HEK293 (cell line): Measurements from ENCODE around the gene STARD13.

Source experiments
- CTCF ChIA-PET: fragments of 350-600 bp; formaldehyde crosslinking; extraction: SDS; loops from one replicate; lab custom pipeline; 2021; ENCODE audit warnings: antibody characterized with exemption; lab: Yijun Ruan, JAX
- POLR2A ChIA-PET: fragments of 300-600 bp; formaldehyde crosslinking; extraction: SDS; loops from one replicate; lab custom pipeline; 2020; ENCODE audit warnings: antibody characterized with exemption, inconsistent platforms; lab: Yijun Ruan, JAX
- H3K27ac ChIP-seq: fragments of 200-500 bp; sonication (Bioruptor generic); 2 replicates; pipeline ENCODE4 v1.5.1; 2014; ENCODE audit warnings: low read depth, low read length, control low read depth, inconsistent platforms; ENCODE audit errors: extremely low read depth
- H3K36me3 ChIP-seq, 2 experiments: fragments of 200-500 bp in 1 of 2; sonication (Bioruptor generic) in 1 of 2; 1 replicate in 1 of 2; 2 replicates in 1 of 2; pipeline ENCODE4 v1.5.1; 2014 to 2017; ENCODE audit warnings: inconsistent platforms in 2 of 2, low read length in 2 of 2; ENCODE audit not compliant: control insufficient read depth in 2 of 2, insufficient read depth in 1 of 2
- H3K4me1 ChIP-seq: fragments of 200-500 bp; sonication (Bioruptor generic); 2 replicates; pipeline ENCODE4 v1.5.1; 2014; ENCODE audit warnings: mild to moderate bottlenecking, low read length, inconsistent platforms; ENCODE audit not compliant: control insufficient read depth, insufficient read depth
- H3K4me3 ChIP-seq: 2 replicates; pipeline ENCODE4 v1.5.1; 2011; ENCODE audit warnings: low read depth, mild to moderate bottlenecking, control low read depth, low read length, moderate library complexity
- H3K9me3 ChIP-seq: fragments of 200-500 bp; sonication (Bioruptor generic); 2 replicates; pipeline ENCODE4 v1.5.1; 2014; ENCODE audit warnings: low read depth, low read length, inconsistent platforms; ENCODE audit not compliant: control insufficient read depth, insufficient read depth
- BCL11A ChIP-seq: fragments of 450-650 bp; formaldehyde crosslinking; IDR thresholded peaks from 2 replicates; pipeline ENCODE4 v1.5.1; 2016; ENCODE audit warnings: low read depth, missing biosample characterization, missing genetic modification characterization
- FEZF1 ChIP-seq: fragments of 450-650 bp; formaldehyde crosslinking; IDR thresholded peaks from 2 replicates; pipeline ENCODE4 v1.5.1; 2016; ENCODE audit warnings: missing biosample characterization, missing genetic modification characterization
- GLIS1 ChIP-seq: fragments of 450-650 bp; formaldehyde crosslinking; IDR thresholded peaks from 2 replicates; pipeline ENCODE4 v1.5.1; 2016; ENCODE audit warnings: missing biosample characterization, missing genetic modification characterization
- IKZF3 ChIP-seq: fragments of 450-650 bp; IDR thresholded peaks from 2 replicates; pipeline ENCODE4 v1.5.0; 2018; ENCODE audit warnings: missing biosample characterization, mild to moderate bottlenecking, missing genetic modification characterization, moderate library complexity
- MYNN ChIP-seq: fragments of 450-650 bp; formaldehyde crosslinking; IDR thresholded peaks from 2 replicates; pipeline ENCODE4 v1.5.1; 2016; ENCODE audit warnings: missing biosample characterization, missing genetic modification characterization, borderline replicate concordance
- OVOL3 ChIP-seq: fragments of 450-650 bp; formaldehyde crosslinking; IDR thresholded peaks from 2 replicates; pipeline ENCODE4 v1.5.1; 2016; ENCODE audit warnings: missing biosample characterization, missing genetic modification characterization
- PBX3 ChIP-seq: sonication (generic); formaldehyde crosslinking; IDR thresholded peaks from 2 replicates; pipeline ENCODE4 v1.8.1; 2022; ENCODE audit warnings: mild to moderate bottlenecking, moderate library complexity, missing genetic modification reagents
- SP7 ChIP-seq: fragments of 450-650 bp; formaldehyde crosslinking; IDR thresholded peaks from 2 replicates; pipeline ENCODE4 v1.5.1; 2016; ENCODE audit warnings: missing biosample characterization, missing genetic modification characterization
- ZIC2 ChIP-seq: fragments of 450-650 bp; formaldehyde crosslinking; IDR thresholded peaks from 2 replicates; pipeline ENCODE4 v1.5.1; 2016; ENCODE audit warnings: missing biosample characterization, missing genetic modification characterization
- ZNF121 ChIP-seq: fragments of 450-650 bp; formaldehyde crosslinking; IDR thresholded peaks from 2 replicates; pipeline ENCODE4 v1.5.1; 2016; ENCODE audit warnings: missing biosample characterization, missing genetic modification characterization
- ZNF148 ChIP-seq: fragments of 450-650 bp; formaldehyde crosslinking; IDR thresholded peaks from 2 replicates; pipeline ENCODE4 v1.5.0; 2017; ENCODE audit warnings: missing biosample characterization, missing genetic modification characterization, borderline replicate concordance
- ZNF2 ChIP-seq: fragments of 450-650 bp; formaldehyde crosslinking; IDR thresholded peaks from 2 replicates; pipeline ENCODE4 v1.5.1; 2016; ENCODE audit warnings: missing biosample characterization, missing genetic modification characterization
- ZNF24 ChIP-seq: fragments of 450-650 bp; formaldehyde crosslinking; IDR thresholded peaks from 2 replicates; pipeline ENCODE4 v1.5.1; 2016; ENCODE audit warnings: missing biosample characterization, missing genetic modification characterization
- ZNF423 ChIP-seq: fragments of 450-650 bp; formaldehyde crosslinking; IDR thresholded peaks from 2 replicates; pipeline ENCODE4 v1.5.1; 2016; ENCODE audit warnings: missing biosample characterization, missing genetic modification characterization
- ZNF426 ChIP-seq: fragments of 450-650 bp; formaldehyde crosslinking; IDR thresholded peaks from 2 replicates; pipeline ENCODE4 v1.5.1; 2017; ENCODE audit warnings: missing biosample characterization, missing genetic modification characterization, mild to moderate bottlenecking, inconsistent platforms, moderate library complexity
- ZNF473 ChIP-seq: fragments of 450-650 bp; formaldehyde crosslinking; IDR thresholded peaks from 2 replicates; pipeline ENCODE4 v1.5.1; 2017; ENCODE audit warnings: missing biosample characterization, missing genetic modification characterization
- ZNF560 ChIP-seq: fragments of 450-650 bp; formaldehyde crosslinking; IDR thresholded peaks from 2 replicates; pipeline ENCODE4 v1.5.1; 2017; ENCODE audit warnings: missing biosample characterization, missing genetic modification characterization, borderline replicate concordance
- ZNF600 ChIP-seq: fragments of 450-650 bp; formaldehyde crosslinking; IDR thresholded peaks from 2 replicates; pipeline ENCODE4 v1.5.1; 2016; ENCODE audit warnings: missing biosample characterization, missing genetic modification characterization
- ZNF624 ChIP-seq: fragments of 450-650 bp; formaldehyde crosslinking; IDR thresholded peaks from 2 replicates; pipeline ENCODE4 v1.5.1; 2017; ENCODE audit warnings: missing biosample characterization, missing genetic modification characterization
- ZNF629 ChIP-seq: fragments of 450-650 bp; formaldehyde crosslinking; IDR thresholded peaks from 2 replicates; pipeline ENCODE4 v1.5.1; 2017; ENCODE audit warnings: missing biosample characterization, missing genetic modification characterization
- ZSCAN23 ChIP-seq: fragments of 450-650 bp; formaldehyde crosslinking; IDR thresholded peaks from 2 replicates; pipeline ENCODE4 v1.5.1; 2016; ENCODE audit warnings: missing biosample characterization, missing genetic modification characterization
- TF ChIP-seq, protein P1 (sequence below): fragments of 450-650 bp; formaldehyde crosslinking; IDR thresholded peaks from 2 replicates; pipeline ENCODE4 v1.5.1; 2017; ENCODE audit warnings: missing biosample characterization, missing genetic modification characterization
- TF ChIP-seq, protein P2 (sequence below): fragments of 450-650 bp; formaldehyde crosslinking; IDR thresholded peaks from 2 replicates; pipeline ENCODE4 v1.5.1; 2016; ENCODE audit warnings: missing biosample characterization, missing genetic modification characterization
- TF ChIP-seq, protein P3 (sequence below): fragments of 450-650 bp; formaldehyde crosslinking; IDR thresholded peaks from 2 replicates; pipeline ENCODE4 v1.5.1; 2016; ENCODE audit warnings: missing biosample characterization, missing genetic modification characterization

Gene STARD13

GRCh38 chr13:33323801-33324510 lies 38.4 kb upstream of the STARD13 start:
- POLR2A ChIA-PET, result no interaction called here
- H3K4me1 ChIP-seq, result peaks cover 2% of the 10 kb centered on the region; the same call in 1 of the 2 replicates
- no peaks in the 10 kb centered on the region for H3K36me3 ChIP-seq
- H3K4me3 ChIP-seq, result no peak overlapping the region
- H3K27ac ChIP-seq, result no peak overlapping the region
- CTCF ChIA-PET, result interaction anchor here (0.7 kb wide), 1 partner anchor 72 kb away, joined by 3 read pairs; no protein-coding TSS in a partner anchor
- TF ChIP-seq ZNF624 (tag by site-specific recombination) (no peak), PBX3 (no peak), ZNF426 (tag by site-specific recombination) (no peak), FEZF1 (tag by site-specific recombination) (no peak), BCL11A (tag by site-specific recombination) (no peak)
- no peaks in the 10 kb centered on the region for H3K9me3 ChIP-seq

GRCh38 chr13:33322965-33323668 lies 37.6 kb upstream of the STARD13 start:
- no peaks in the 10 kb centered on the region for H3K9me3 ChIP-seq
- H3K4me1 ChIP-seq, result peaks cover 2% of the 10 kb centered on the region; the same call in 1 of the 2 replicates
- H3K27ac ChIP-seq, result no peak overlapping the region
- CTCF ChIA-PET, result interaction anchor here (0.7 kb wide), 1 partner anchor 71 kb away, joined by 3 read pairs; no protein-coding TSS in a partner anchor
- H3K36me3 ChIP-seq, result no peaks in the 10 kb centered on the region
- POLR2A ChIA-PET, result no interaction called here
- no peak overlapping the region for H3K4me3 ChIP-seq
- TF ChIP-seq FEZF1 (tag by site-specific recombination), result peak; percentile 83
- TF ChIP-seq, protein P1, sequence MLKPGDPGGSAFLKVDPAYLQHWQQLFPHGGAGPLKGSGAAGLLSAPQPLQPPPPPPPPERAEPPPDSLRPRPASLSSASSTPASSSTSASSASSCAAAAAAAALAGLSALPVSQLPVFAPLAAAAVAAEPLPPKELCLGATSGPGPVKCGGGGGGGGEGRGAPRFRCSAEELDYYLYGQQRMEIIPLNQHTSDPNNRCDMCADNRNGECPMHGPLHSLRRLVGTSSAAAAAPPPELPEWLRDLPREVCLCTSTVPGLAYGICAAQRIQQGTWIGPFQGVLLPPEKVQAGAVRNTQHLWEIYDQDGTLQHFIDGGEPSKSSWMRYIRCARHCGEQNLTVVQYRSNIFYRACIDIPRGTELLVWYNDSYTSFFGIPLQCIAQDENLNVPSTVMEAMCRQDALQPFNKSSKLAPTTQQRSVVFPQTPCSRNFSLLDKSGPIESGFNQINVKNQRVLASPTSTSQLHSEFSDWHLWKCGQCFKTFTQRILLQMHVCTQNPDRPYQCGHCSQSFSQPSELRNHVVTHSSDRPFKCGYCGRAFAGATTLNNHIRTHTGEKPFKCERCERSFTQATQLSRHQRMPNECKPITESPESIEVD (tag by site-specific recombination), result peak; percentile 66
- TF ChIP-seq ZNF600 (tag by site-specific recombination), result no peak
- 0 out of 2 replicates have a peak, but pooled peaks have one; percentile 14 for TF ChIP-seq ZNF629 (tag by site-specific recombination)
- TF ChIP-seq, protein P2, sequence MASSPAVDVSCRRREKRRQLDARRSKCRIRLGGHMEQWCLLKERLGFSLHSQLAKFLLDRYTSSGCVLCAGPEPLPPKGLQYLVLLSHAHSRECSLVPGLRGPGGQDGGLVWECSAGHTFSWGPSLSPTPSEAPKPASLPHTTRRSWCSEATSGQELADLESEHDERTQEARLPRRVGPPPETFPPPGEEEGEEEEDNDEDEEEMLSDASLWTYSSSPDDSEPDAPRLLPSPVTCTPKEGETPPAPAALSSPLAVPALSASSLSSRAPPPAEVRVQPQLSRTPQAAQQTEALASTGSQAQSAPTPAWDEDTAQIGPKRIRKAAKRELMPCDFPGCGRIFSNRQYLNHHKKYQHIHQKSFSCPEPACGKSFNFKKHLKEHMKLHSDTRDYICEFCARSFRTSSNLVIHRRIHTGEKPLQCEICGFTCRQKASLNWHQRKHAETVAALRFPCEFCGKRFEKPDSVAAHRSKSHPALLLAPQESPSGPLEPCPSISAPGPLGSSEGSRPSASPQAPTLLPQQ, result no peak
- no peak for TF ChIP-seq MYNN (tag by site-specific recombination)
- no peak for TF ChIP-seq ZNF473
- peak; percentile 96 for TF ChIP-seq SP7 (tag by site-specific recombination)
- TF ChIP-seq OVOL3 (tag by site-specific recombination), result no peak
- TF ChIP-seq ZNF560 (tag by site-specific recombination), result no peak
- peak; percentile 49; the same call in 1 of the 2 replicates for TF ChIP-seq ZNF423 (tag by site-specific recombination)
- no peak for TF ChIP-seq ZNF148 (tag by site-specific recombination)
- peak; percentile 57 for TF ChIP-seq ZIC2 (tag by site-specific recombination)
- no peak for TF ChIP-seq ZNF2 (tag by site-specific recombination)
- TF ChIP-seq IKZF3 (tag by site-specific recombination), result peak; percentile 42; the same call in 1 of the 2 replicates
- TF ChIP-seq ZNF121 (tag by site-specific recombination), result no peak
- no peak for TF ChIP-seq ZSCAN23 (tag by site-specific recombination)
- peak; percentile 22; the same call in 1 of the 2 replicates for TF ChIP-seq ZNF24 (tag by site-specific recombination)
- peak; percentile 94 for TF ChIP-seq GLIS1 (tag by site-specific recombination)
- TF ChIP-seq, protein P3, sequence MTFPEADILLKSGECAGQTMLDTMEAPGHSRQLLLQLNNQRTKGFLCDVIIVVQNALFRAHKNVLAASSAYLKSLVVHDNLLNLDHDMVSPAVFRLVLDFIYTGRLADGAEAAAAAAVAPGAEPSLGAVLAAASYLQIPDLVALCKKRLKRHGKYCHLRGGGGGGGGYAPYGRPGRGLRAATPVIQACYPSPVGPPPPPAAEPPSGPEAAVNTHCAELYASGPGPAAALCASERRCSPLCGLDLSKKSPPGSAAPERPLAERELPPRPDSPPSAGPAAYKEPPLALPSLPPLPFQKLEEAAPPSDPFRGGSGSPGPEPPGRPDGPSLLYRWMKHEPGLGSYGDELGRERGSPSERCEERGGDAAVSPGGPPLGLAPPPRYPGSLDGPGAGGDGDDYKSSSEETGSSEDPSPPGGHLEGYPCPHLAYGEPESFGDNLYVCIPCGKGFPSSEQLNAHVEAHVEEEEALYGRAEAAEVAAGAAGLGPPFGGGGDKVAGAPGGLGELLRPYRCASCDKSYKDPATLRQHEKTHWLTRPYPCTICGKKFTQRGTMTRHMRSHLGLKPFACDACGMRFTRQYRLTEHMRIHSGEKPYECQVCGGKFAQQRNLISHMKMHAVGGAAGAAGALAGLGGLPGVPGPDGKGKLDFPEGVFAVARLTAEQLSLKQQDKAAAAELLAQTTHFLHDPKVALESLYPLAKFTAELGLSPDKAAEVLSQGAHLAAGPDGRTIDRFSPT (tag by site-specific recombination), result no peak
